CD4-positive, alpha-beta memory T cell (primary cell): ENCODE data around the gene ZNF786. TPM values are rescaled to one million over a fixed set of nuclear protein-coding genes. Genes with fewer than 3 reads are reported as not detected.

ENCODE experiments used
- CTCF ChIA-PET: fragments of 350-600 bp; sonication (Branson Sonifier 250); formaldehyde crosslinking; loops from one replicate; lab custom pipeline; 2021; ENCODE audit warnings: inconsistent platforms; ENCODE audit not compliant: partially characterized antibody; lab: Charles Lee
- POLR2A ChIA-PET: fragments of 350-600 bp; sonication (Branson Sonifier 250); formaldehyde crosslinking; loops from one replicate; lab custom pipeline; 2021; ENCODE audit not compliant: partially characterized antibody; lab: Charles Lee
- DNase-seq, 5 donors: peaks; one replicate each; pipeline versions ENCODE4 v3.0.0 to v3.0.0-alpha.2; 2020 to 2022; ENCODE audit warnings: mixed read lengths in 1 of 5
- H3K27ac ChIP-seq: one replicate; pipeline ENCODE4 v1.7.0; 2013; ENCODE audit warnings: low read depth, low read length
- H3K27me3 ChIP-seq: 2 replicates; pipeline ENCODE4 v1.7.0; 2013; ENCODE audit warnings: mild to moderate bottlenecking, low read length, moderate library complexity; ENCODE audit not compliant: insufficient read depth
- H3K36me3 ChIP-seq: 2 replicates; pipeline ENCODE4 v1.7.0; 2013; ENCODE audit warnings: mild to moderate bottlenecking, low read length, moderate library complexity; ENCODE audit not compliant: insufficient read depth
- H3K4me1 ChIP-seq: 2 replicates; pipeline ENCODE4 v1.7.0; 2013; ENCODE audit warnings: mild to moderate bottlenecking, low read length, moderate library complexity; ENCODE audit not compliant: insufficient read depth
- H3K4me3 ChIP-seq, 2 donors: one replicate each; pipeline ENCODE4 v1.7.0; 2013; ENCODE audit warnings: low read length in 2 of 2, mild to moderate bottlenecking in 1 of 2
- H3K9me3 ChIP-seq, 2 donors: one replicate each; pipeline ENCODE4 v1.7.0; 2013; ENCODE audit warnings: low read length in 2 of 2, control low read depth in 1 of 2; ENCODE audit not compliant: control insufficient read depth in 1 of 2
- H3K27ac Mint-ChIP-seq, 7 donors: one replicate each; pipeline ENCODE4 v1.8.0; 2020 to 2021; ENCODE audit warnings: mixed read lengths in 7 of 7, mild to moderate bottlenecking in 6 of 7, inconsistent platforms in 3 of 7, moderate library complexity in 3 of 7
- H3K27me3 Mint-ChIP-seq, 2 donors: one replicate each; pipeline ENCODE4 v1.8.0; 2020 to 2021; ENCODE audit warnings: mixed read lengths in 2 of 2
- H3K36me3 Mint-ChIP-seq, 2 donors: one replicate each; pipeline ENCODE4 v1.8.0; 2020 to 2021; ENCODE audit warnings: mixed read lengths in 2 of 2, inconsistent platforms in 1 of 2, mild to moderate bottlenecking in 1 of 2
- H3K4me1 Mint-ChIP-seq, 4 donors: one replicate each; pipeline ENCODE4 v1.8.0; 2020 to 2021; ENCODE audit warnings: mixed read lengths in 4 of 4, mild to moderate bottlenecking in 1 of 4
- H3K4me3 Mint-ChIP-seq, 8 donors: one replicate each; pipeline ENCODE4 v1.8.0; 2020 to 2021; ENCODE audit warnings: mixed read lengths in 8 of 8, mild to moderate bottlenecking in 7 of 8, moderate library complexity in 6 of 8, inconsistent platforms in 3 of 8
- H3K9me3 Mint-ChIP-seq, 8 donors: one replicate each; pipeline ENCODE4 v1.8.0; 2020 to 2021; ENCODE audit warnings: mixed read lengths in 8 of 8, mild to moderate bottlenecking in 5 of 8, inconsistent platforms in 3 of 8, moderate library complexity in 1 of 8
- intact Hi-C: fragments of 100-400 bp; cut with micrococcal nuclease; formaldehyde crosslinking; loops from one replicate; pipeline ENCODE4 v1.15.1; 2023
- polyA plus RNA-seq, 2 donors: library from polyadenylated mRNA; unstranded; fragments of 300-500 nt; fragmentation: Illumina TruSeq; gene quantifications; one replicate each; pipeline ENCODE4 v1.2.3, GENCODE V29; 2021
- total RNA-seq, 2 experiments: library from RNA; stranded (reverse); gene quantifications; one replicate each; pipeline ENCODE4 v1.2.3, GENCODE V29; 2021

Gene ZNF786
- total and polyA plus RNA-seq, 4 experiments from 2014 or later = 2.3 to 18.8 (median 16.3) TPM

DNA sequence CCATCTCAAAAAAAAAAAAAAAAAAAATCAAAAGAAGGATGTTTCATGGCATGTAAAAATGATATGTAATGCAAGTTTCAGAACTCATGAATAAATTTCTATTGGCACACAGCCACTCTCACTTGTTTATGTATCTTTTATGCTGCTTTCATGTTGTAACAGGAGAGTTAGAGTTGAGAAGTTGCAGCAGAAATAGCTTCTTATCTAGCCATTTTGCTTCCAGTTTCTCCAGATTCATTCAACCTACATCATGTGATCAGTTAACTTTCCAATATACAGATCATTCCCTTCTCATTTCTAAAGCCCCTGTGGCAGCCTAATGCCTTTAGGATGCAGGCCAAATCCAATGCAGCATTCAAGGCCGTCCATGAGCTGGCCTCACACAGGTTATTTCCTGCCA lies 30.4 kb downstream of the ZNF786 start:
- Mint-ChIP-seq H3K4me1 (peaks cover 0 to 9% (median 2%) of the 10 kb centered on the region in 4 donors), H3K4me3 (no peak overlapping the region), H3K9me3 (no peaks in the 10 kb centered on the region), H3K36me3 (no peaks in the 10 kb centered on the region), H3K27ac (peak overlapping the region in 1 of 7 donors; percentile 68), H3K27me3 (no peaks in the 10 kb centered on the region)
- H3K4me1 ChIP-seq = no peaks in the 10 kb centered on the region
- POLR2A ChIA-PET = no interaction called here
- no peak overlapping the region for H3K27ac ChIP-seq
- H3K9me3 ChIP-seq = no peaks in the 10 kb centered on the region
- no peaks in the 10 kb centered on the region for H3K36me3 ChIP-seq
- CTCF ChIA-PET = no interaction called here
- no peak overlapping the region for H3K4me3 ChIP-seq
- no peaks in the 10 kb centered on the region for H3K27me3 ChIP-seq
- no peak for DNase-seq
- intact Hi-C loops = loop anchor here (10.0 kb wide), 1 partner anchor 435 kb away; the partner anchor contains the start of gene ZNF746

DNA sequence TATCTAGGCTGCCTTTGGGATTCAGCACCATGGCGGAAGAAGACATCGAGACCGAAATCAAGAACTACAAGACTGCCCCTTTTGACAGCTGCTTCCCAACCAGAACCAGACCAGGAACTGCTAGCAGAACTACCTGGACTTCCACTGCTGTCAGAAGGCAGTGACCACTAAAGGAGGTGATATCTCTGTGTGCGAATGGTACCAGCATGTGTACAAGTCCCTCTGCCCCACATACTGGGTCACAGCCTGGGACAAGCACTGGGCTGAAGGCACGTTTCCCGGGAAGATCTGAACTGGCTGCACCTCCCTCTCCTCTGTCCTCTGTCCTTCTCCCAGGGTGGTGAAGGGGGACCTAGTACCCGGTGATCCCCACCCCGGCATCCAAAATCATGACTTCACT lies 36.6 kb downstream of the ZNF786 start:
- intact Hi-C loops = no loop called here
- no peaks in the 10 kb centered on the region for H3K27me3 ChIP-seq
- DNase-seq = no peak
- no peak overlapping the region for H3K4me3 ChIP-seq
- Mint-ChIP-seq H3K27ac (no peak overlapping the region), H3K4me1 (no peaks in the 10 kb centered on the region), H3K4me3 (no peak overlapping the region), H3K36me3 (no peaks in the 10 kb centered on the region), H3K9me3 (no peaks in the 10 kb centered on the region), H3K27me3 (peaks cover 0 to 4% of the 10 kb centered on the region in 2 donors)
- no peak overlapping the region for H3K27ac ChIP-seq
- POLR2A ChIA-PET = no interaction called here
- CTCF ChIA-PET = interaction anchor here (1.2 to 1.3 kb wide), 3 partner anchors 12 to 48 kb away, joined by 3 to 5 read pairs (median 3); no protein-coding TSS in a partner anchor
- no peaks in the 10 kb centered on the region for H3K36me3 ChIP-seq
- H3K9me3 ChIP-seq = no peaks in the 10 kb centered on the region
- H3K4me1 ChIP-seq = no peaks in the 10 kb centered on the region

DNA sequence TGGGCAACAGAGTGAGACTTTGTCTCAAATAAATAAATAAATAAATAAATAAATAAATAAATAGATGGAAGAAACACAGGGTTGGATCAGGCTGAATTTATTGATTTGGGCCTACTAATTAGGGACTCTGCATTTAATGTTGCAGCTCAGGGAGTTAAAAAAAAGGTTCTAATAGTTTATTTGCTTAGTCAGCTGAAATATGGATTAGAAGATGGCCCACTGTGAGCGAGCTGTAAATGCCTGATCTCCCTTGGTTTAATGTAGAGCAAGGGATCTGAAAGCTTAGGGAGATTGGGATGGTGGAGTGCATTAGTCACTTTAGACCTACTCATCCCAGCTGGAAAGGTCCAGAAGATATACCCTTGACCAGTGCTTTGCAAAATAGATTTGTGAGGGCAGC lies 37.1 kb downstream of the ZNF786 start:
- Histone ChIP-seq H3K9me3 (no peaks in the 10 kb centered on the region), H3K27me3 (no peaks in the 10 kb centered on the region), H3K36me3 (no peaks in the 10 kb centered on the region), H3K27ac (no peak overlapping the region), H3K4me1 (no peaks in the 10 kb centered on the region), H3K4me3 (no peak overlapping the region)
- POLR2A ChIA-PET = no interaction called here
- Mint-ChIP-seq H3K36me3 (no peaks in the 10 kb centered on the region), H3K27me3 (peaks cover 0 to 4% of the 10 kb centered on the region in 2 donors), H3K4me1 (no peaks in the 10 kb centered on the region), H3K4me3 (no peak overlapping the region), H3K9me3 (no peaks in the 10 kb centered on the region), H3K27ac (no peak overlapping the region)
- CTCF ChIA-PET = interaction anchor here (0.6 to 1.3 kb wide), 3 partner anchors 12 to 1590 kb away, joined by 3 to 5 read pairs (median 4); no protein-coding TSS in a partner anchor
- DNase-seq = no peak
- intact Hi-C loops = no loop called here

DNA sequence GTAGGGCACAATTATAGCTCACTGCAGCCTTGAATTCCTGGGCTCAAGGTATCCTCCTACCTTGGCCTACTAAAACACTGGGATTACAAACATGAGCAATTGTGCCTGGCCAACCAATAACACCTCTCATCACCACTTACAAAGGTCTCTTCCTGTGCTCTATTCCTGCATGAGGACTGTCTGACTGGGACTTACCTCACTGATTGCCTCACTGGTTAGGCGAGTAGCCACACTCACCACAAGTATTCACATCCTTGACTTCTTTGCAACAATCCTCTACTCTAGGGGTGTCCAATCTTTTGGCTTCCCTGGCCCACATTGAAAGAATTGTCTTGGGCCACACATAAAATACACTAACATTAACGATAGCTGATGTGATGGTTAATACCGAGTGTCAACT lies 39.6 kb downstream of the ZNF786 start:
- ChIA-PET POLR2A (no interaction called here), CTCF (interaction anchor here (1.3 to 1.7 kb wide), 2 partner anchors 15 to 44 kb away, joined by 3 to 8 read pairs; no protein-coding TSS in a partner anchor)
- Histone ChIP-seq H3K4me3 (no peak overlapping the region), H3K4me1 (no peaks in the 10 kb centered on the region), H3K27ac (no peak overlapping the region), H3K9me3 (no peaks in the 10 kb centered on the region), H3K36me3 (no peaks in the 10 kb centered on the region), H3K27me3 (no peaks in the 10 kb centered on the region)
- Mint-ChIP-seq H3K9me3 (no peaks in the 10 kb centered on the region), H3K27ac (peak overlapping the region in 1 of 7 donors; percentile 60), H3K27me3 (peaks cover 0 to 6% of the 10 kb centered on the region in 2 donors), H3K4me3 (no peak overlapping the region), H3K36me3 (no peaks in the 10 kb centered on the region), H3K4me1 (no peaks in the 10 kb centered on the region)
- no peak for DNase-seq
- intact Hi-C loops = no loop called here

DNA sequence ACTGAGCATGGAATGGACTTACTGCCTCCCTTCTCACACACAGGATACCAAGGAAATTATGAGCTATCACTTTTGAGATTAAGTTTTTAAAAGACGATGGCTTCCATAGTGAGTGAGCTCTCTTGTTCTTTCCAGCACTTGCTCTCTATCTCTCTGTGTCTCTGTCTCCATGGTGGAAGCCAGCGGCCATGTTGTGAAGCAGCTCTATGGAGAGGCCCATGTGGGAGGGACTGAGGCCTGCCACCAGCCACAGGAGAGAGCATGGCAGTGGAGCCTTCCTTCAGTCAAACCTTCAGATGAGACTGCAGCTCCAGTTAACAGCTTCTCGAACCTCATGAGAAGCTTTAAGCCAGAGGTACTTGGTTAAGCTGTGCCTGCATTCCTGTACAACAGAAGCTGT lies 41.7 kb downstream of the ZNF786 start:
- H3K27ac Mint-ChIP-seq = peak overlapping the region in 2 of 7 donors; percentile 12 to 82
- ChIA-PET POLR2A (no interaction called here), CTCF (interaction anchor here (1.0 kb wide), 2 partner anchors 17 to 43 kb away, joined by 3 read pairs; no protein-coding TSS in a partner anchor)
- H3K27me3 ChIP-seq = no peaks in the 10 kb centered on the region
- intact Hi-C loops = no loop called here
- no peak overlapping the region for H3K4me3 ChIP-seq
- no peaks in the 10 kb centered on the region for H3K9me3 Mint-ChIP-seq
- no peak overlapping the region for H3K4me3 Mint-ChIP-seq
- no peak overlapping the region for H3K27ac ChIP-seq
- no peak for DNase-seq
- no peaks in the 10 kb centered on the region for H3K36me3 Mint-ChIP-seq
- peaks cover 0 to 6% of the 10 kb centered on the region in 2 donors for H3K27me3 Mint-ChIP-seq
- no peaks in the 10 kb centered on the region for H3K4me1 ChIP-seq
- H3K9me3 ChIP-seq = no peaks in the 10 kb centered on the region
- no peaks in the 10 kb centered on the region for H3K36me3 ChIP-seq
- no peaks in the 10 kb centered on the region for H3K4me1 Mint-ChIP-seq

DNA sequence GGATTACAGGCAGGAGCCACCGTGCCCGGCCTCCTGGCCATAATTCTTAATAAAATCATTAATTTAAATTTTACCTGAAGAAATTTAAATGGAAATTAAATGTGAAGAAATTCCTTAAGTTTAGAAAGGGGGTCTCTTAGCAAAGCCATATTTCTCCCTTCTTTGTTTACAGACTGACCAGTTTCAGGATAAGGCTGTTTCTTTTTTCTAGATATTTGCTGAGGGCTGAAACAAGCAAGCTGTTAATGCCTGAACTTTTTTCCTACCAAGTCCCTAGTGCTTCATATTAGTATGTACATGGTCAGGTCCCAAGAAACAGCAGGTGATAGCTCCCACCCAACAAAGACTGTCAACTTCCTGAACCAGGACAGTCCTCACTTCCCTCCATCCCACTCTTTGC lies 44.1 kb downstream of the ZNF786 start:
- H3K9me3 Mint-ChIP-seq = no peaks in the 10 kb centered on the region
- H3K4me1 ChIP-seq = no peaks in the 10 kb centered on the region
- CTCF ChIA-PET = interaction anchor here (0.5 to 1.4 kb wide), 2 partner anchors 16 to 19 kb away, joined by 3 read pairs; no protein-coding TSS in a partner anchor
- H3K9me3 ChIP-seq = no peaks in the 10 kb centered on the region
- H3K27ac Mint-ChIP-seq = no peak overlapping the region
- no peak overlapping the region for H3K4me3 ChIP-seq
- H3K27me3 ChIP-seq = no peaks in the 10 kb centered on the region
- no peak overlapping the region for H3K27ac ChIP-seq
- POLR2A ChIA-PET = no interaction called here
- intact Hi-C loops = no loop called here
- no peaks in the 10 kb centered on the region for H3K36me3 Mint-ChIP-seq
- no peaks in the 10 kb centered on the region for H3K36me3 ChIP-seq
- no peak for DNase-seq
- no peaks in the 10 kb centered on the region for H3K4me1 Mint-ChIP-seq
- H3K4me3 Mint-ChIP-seq = no peak overlapping the region
- peaks cover 0 to 6% of the 10 kb centered on the region in 2 donors for H3K27me3 Mint-ChIP-seq

DNA sequence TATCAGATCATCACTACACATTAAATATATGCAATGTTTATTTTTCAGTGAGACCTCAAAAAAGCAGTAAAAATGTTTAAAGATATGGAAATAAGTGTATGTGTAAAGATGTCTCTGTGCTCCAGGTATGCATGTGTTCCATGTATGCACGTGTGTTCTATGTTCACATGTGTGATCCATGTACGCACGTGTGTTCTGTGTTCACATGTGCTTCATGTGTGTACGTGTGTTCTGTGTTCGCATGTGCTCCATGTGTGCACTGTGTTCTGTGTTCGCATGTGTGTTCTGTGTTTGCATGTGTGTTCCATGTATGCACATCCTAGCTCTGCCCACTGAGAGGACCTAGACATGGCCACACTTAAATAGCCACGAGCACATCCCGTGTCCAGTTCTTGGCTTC lies 46.6 kb downstream of the ZNF786 start:
- no peak for DNase-seq
- no peaks in the 10 kb centered on the region for H3K4me1 ChIP-seq
- no peak overlapping the region for H3K4me3 Mint-ChIP-seq
- intact Hi-C loops = no loop called here
- no peaks in the 10 kb centered on the region for H3K9me3 Mint-ChIP-seq
- H3K36me3 ChIP-seq = no peaks in the 10 kb centered on the region
- no peaks in the 10 kb centered on the region for H3K36me3 Mint-ChIP-seq
- H3K9me3 ChIP-seq = no peaks in the 10 kb centered on the region
- no peak overlapping the region for H3K4me3 ChIP-seq
- POLR2A ChIA-PET = no interaction called here
- H3K4me1 Mint-ChIP-seq = no peaks in the 10 kb centered on the region
- no peaks in the 10 kb centered on the region for H3K27me3 ChIP-seq
- H3K27me3 Mint-ChIP-seq = peaks cover 0 to 2% of the 10 kb centered on the region in 2 donors
- CTCF ChIA-PET = interaction anchor here (1.2 kb wide), 1 partner anchor 39 kb away, joined by 4 read pairs; no protein-coding TSS in a partner anchor
- H3K27ac ChIP-seq = no peak overlapping the region
- H3K27ac Mint-ChIP-seq = no peak overlapping the region
